ENCODE results near the gene TFAP2C. TPM values are rescaled to one million over a fixed set of nuclear protein-coding genes. Genes with fewer than 3 reads are reported as not detected.

Gene TFAP2C
- total RNA-seq, result not detected in 2 replicates

DNA sequence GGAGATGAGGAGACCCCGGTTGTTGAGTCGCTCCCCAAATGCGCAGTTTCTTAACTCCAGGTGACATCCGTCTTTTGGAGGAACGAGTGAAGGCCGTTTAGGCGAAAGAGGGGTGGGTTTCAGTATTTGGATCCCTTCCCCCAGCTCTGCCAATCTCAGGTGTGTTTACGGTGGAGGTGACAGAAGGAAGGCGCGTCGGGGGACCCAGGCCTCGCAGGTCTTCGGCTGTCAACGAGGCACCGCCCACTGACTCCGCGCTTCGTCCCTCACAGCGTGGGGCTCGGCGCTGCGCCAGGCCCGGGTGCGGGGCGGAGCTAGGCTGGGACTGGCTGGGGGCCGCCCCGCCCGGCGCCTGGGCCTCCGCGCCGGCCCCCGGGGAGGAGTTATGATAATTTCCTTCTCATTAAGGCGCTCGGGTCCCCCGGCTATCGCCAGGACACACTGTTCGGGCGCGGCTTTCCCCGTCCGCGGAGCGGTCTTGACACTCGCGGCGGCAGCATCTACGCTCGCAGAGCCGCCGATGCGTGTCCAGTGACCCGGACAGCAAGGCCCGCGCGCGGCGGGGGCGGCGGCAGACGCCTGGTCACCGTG, at the start of gene TFAP2C:
TFAP2C (plus strand) TSS at position 434 of the 591 bp plus-strand sequence. CDS start 239 bp downstream, outside the sequence.
- Mint-ChIP-seq H3K27ac (peak within 1 kb of the TSS; percentile 8), H3K9me3 (no peaks in the 10 kb centered on the region), H3K4me3 (peak within 1 kb of the TSS; percentile 61), H3K36me3 (ENCODE audit: low read depth) (no peaks in the 10 kb centered on the region), H3K4me1 (peaks cover 6% of the 10 kb centered on the region), H3K27me3 (peaks cover 70% of the 10 kb centered on the region)
- DNase-seq, result peak; percentile 73
- intact Hi-C loops (cut with micrococcal nuclease), result loop anchor here (2.0 to 5.0 kb wide), 2 partner anchors 296 to 633 kb away; no protein-coding TSS in a partner anchor

DNA sequence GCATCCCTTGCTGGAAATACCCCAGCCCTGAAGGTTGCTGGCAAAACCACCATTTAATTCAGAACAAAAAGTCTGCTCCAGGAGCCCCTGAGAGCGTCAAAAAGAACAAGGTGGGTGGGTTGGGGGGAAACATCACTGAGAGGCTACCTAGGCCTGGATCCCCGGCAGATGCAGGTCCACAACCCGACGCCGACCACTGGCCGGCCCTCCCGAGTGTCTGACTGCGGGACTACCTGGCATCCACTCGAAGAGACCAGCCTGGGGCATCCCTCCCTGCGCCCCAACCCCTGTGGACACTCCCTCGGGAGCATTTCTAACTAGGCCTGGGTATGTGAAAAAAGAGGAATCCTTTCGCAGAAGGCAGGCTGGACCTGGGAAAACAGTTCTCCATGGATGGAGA, 48.9 kb upstream of the TFAP2C start:
- H3K27ac Mint-ChIP-seq, result no peak overlapping the region
- intact Hi-C loops (cut with micrococcal nuclease), result loop anchor here (5.0 kb wide), 1 partner anchor 333 kb away; the partner anchor contains the start of gene MC3R
- DNase-seq, result no peak
- no peaks in the 10 kb centered on the region for H3K9me3 Mint-ChIP-seq
- H3K4me3 Mint-ChIP-seq, result no peak overlapping the region
- H3K36me3 Mint-ChIP-seq (ENCODE audit: low read depth), result no peaks in the 10 kb centered on the region
- no peaks in the 10 kb centered on the region for H3K4me1 Mint-ChIP-seq
- H3K27me3 Mint-ChIP-seq, result peaks cover 6% of the 10 kb centered on the region

DNA sequence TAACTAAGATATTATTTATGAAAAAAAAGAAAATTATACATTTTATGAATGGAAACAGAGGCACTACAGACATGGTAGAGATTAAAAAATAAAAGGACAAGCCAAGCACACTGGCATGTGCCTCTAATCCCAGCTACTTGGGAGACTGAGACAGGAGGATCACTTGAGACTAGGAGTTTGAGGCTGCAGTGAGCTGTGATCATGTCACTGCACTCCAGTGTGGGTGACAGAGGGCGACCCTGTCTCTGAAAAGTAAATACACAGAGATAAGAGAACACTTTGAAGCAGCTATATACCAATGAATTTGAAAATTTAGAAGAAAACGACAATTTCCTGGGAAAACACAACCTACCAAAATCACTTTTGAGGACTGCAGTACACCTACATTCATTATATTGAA, 47.4 kb upstream of the TFAP2C start:
- Mint-ChIP-seq H3K9me3 (no peaks in the 10 kb centered on the region), H3K4me3 (no peak overlapping the region), H3K27ac (no peak overlapping the region), H3K27me3 (peaks cover 6% of the 10 kb centered on the region), H3K4me1 (no peaks in the 10 kb centered on the region), H3K36me3 (ENCODE audit: low read depth) (no peaks in the 10 kb centered on the region)
- intact Hi-C loops (cut with micrococcal nuclease), result loop anchor here (5.0 kb wide), 1 partner anchor 334 kb away; the partner anchor contains the start of gene MC3R
- DNase-seq, result no peak

DNA sequence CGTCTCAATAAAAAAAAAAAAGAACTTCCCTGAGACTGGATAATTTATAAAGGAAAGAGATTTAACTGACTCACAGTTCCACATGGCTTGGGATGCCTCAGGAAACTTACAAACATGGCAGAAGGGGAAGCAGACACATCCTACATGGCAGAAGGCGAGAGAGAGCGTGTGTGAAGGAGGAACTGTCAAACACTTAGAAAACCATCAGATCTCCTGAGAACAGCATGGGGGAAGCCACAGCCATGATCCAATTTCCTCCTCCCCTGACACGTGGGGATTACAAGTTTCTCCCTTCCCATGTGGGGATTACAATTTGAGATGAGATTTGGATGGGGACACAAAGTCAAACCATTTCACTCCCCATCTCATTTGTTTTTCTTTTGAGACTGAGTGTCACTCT, 46.6 kb upstream of the TFAP2C start:
- intact Hi-C loops (cut with micrococcal nuclease), result loop anchor here (5.0 kb wide), 1 partner anchor 335 kb away; the partner anchor contains the start of gene MC3R
- H3K4me3 Mint-ChIP-seq, result no peak overlapping the region

DNA sequence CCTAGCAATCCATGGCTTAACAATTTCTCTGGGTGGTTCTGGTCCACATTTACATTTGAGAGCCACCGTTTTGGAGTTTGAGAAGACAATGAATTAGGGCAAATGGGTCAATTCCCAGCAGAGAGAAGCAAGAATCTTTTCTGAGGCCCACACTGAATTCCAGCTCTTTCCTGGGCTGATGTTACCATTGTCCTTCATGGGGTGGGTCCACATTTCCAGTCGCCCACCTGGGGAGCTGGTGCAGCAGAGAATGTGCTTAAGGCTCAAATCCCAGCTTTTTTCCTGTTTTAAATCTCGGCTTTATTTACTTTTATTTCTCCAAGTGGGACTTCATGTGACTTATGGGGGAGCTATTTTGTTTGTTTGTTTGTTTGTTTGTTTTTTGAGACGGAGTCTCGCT, 44.2 kb upstream of the TFAP2C start:
- intact Hi-C loops (cut with micrococcal nuclease), result loop anchor here (5.0 kb wide), 1 partner anchor 338 kb away; the partner anchor contains the start of gene MC3R
- Mint-ChIP-seq H3K4me3 (no peak overlapping the region), H3K27ac (no peak overlapping the region), H3K36me3 (ENCODE audit: low read depth) (no peaks in the 10 kb centered on the region), H3K9me3 (no peaks in the 10 kb centered on the region), H3K27me3 (peaks cover 9% of the 10 kb centered on the region), H3K4me1 (no peaks in the 10 kb centered on the region)
- no peak for DNase-seq

More for the DNA sequence above, 46.6 kb upstream of the TFAP2C start:
- Mint-ChIP-seq H3K27me3 (peaks cover 6% of the 10 kb centered on the region), H3K4me1 (no peaks in the 10 kb centered on the region), H3K36me3 (ENCODE audit: low read depth) (no peaks in the 10 kb centered on the region), H3K9me3 (no peaks in the 10 kb centered on the region), H3K27ac (no peak overlapping the region)
- DNase-seq, result no peak

DNA sequence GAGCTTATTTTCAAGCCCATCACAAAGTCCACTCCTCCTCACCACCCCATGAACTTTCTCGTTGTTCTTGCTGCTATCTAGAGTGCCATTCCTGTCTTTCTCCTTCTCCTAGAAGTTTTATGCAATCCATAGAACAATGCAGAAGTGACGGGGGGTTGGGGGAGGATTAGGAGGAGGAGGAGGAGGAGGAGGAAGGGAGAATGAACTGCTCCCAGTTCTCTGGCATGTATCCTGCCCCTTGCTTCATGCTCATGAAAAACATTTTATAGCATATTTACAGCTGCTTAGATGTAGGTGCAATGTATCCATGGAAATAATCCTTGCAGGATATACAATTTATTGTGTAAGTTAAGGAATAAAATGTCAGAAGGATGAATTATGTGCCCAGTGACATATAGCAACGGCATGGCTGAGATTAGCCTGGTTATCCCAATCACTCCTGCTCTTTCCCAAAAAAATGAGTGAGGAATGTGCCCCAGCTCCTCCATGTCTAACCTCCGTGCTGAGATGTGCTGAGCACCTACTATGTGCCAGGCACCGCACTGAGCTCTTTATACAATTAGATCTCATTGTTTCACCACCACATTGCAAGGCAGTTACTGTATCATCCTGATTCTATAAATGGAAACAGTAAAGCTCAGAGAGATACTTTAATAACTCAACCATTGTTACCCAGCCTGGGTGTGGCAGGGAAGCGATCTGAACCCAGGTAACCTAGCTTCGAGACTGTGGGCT, 41.6 kb upstream of the TFAP2C start:
- Mint-ChIP-seq H3K36me3 (ENCODE audit: low read depth) (no peaks in the 10 kb centered on the region), H3K27me3 (peaks cover 4% of the 10 kb centered on the region), H3K4me1 (no peaks in the 10 kb centered on the region), H3K27ac (no peak overlapping the region), H3K9me3 (no peaks in the 10 kb centered on the region), H3K4me3 (no peak overlapping the region)
- no peak for DNase-seq
- intact Hi-C loops (cut with micrococcal nuclease), result no loop called here

DNA sequence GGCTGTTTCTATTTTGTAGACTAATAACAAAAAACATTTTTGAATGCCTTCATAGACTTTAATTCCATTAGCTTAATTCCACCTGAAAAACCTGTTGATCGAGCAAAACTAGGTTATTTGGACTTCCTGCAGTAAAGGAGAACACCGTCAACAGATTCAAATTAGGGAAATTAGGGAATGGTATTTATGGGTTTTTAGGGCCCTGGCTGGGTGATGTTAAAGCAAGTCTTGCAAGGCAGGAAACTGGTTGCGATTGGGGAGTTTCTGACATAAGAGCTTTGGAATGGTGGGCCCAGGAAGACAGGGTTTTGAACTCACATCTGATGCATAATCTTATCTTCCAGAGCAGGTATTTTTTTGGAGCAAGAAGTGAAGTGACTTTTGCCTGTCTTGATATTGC, 40.1 kb upstream of the TFAP2C start:
- H3K27ac Mint-ChIP-seq, result no peak overlapping the region
- H3K9me3 Mint-ChIP-seq, result no peaks in the 10 kb centered on the region
- no peak for DNase-seq
- H3K4me3 Mint-ChIP-seq, result no peak overlapping the region
- peaks cover 3% of the 10 kb centered on the region for H3K27me3 Mint-ChIP-seq
- intact Hi-C loops (cut with micrococcal nuclease), result no loop called here
- H3K4me1 Mint-ChIP-seq, result no peaks in the 10 kb centered on the region
- no peaks in the 10 kb centered on the region for H3K36me3 Mint-ChIP-seq (ENCODE audit: low read depth)

DNA sequence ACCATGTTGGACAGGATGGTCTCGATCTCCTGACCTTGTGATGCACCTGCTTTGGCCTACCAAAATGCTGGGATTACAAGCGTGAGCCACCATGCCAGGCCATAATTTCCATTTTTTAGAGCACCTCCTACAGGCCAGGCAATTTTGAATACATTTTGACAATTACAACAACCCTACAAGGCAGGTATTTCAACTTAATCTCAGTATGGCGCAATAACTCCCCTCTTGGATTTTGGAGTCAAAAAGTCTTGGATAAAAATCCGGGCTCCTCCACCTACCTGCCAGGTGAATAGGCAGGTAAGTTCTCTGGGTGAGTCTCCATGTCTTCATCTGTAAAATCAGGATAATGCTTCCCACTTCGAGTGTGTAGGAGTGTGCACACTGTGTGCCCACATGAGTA, 39.5 kb upstream of the TFAP2C start:
- no peaks in the 10 kb centered on the region for H3K4me1 Mint-ChIP-seq
- intact Hi-C loops (cut with micrococcal nuclease), result no loop called here
- H3K27me3 Mint-ChIP-seq, result peaks cover 3% of the 10 kb centered on the region
- H3K4me3 Mint-ChIP-seq, result no peak overlapping the region
- H3K36me3 Mint-ChIP-seq (ENCODE audit: low read depth), result no peaks in the 10 kb centered on the region
- H3K9me3 Mint-ChIP-seq, result no peaks in the 10 kb centered on the region
- no peak for DNase-seq
- no peak overlapping the region for H3K27ac Mint-ChIP-seq

DNA sequence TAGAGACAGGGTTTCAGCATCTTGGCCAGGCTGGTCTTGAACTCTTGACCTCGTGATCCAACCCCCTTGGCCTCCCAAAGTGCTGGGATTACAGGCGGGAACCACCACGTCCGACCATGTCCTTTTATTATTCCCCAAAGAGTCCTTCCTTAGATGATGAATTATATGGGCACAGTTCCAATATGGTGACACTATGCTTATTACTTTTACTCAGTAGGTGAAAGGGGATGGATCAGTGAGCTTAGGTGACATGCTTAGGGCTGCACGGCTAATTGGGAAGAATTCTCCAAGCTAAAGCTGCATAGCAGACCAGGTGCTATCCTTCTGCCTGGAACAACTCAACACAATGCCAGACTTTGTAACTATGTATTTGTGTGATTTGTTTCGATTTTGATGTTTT, 38.2 kb upstream of the TFAP2C start:
- Mint-ChIP-seq H3K9me3 (no peaks in the 10 kb centered on the region), H3K4me1 (no peaks in the 10 kb centered on the region), H3K36me3 (ENCODE audit: low read depth) (no peaks in the 10 kb centered on the region), H3K4me3 (no peak overlapping the region), H3K27me3 (peaks cover 3% of the 10 kb centered on the region), H3K27ac (no peak overlapping the region)
- intact Hi-C loops (cut with micrococcal nuclease), result no loop called here
- no peak for DNase-seq

DNA sequence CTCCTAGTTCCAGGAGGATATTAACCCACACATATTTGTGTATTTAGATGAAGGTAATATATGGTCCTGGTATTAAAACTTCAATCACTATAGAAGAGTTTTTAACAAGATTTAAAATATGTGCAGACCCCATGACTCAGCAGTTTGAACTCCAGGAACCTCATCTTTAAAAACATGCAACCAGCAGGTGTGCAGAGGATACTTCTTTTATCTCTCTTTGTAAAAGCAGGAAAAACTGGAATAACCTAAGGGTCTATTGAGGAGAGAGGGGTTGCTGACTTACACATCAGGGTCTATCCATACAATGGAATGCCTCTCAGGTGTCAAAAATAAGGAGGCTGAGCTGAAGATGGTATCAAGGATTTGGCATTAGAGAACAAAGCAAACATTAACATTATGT, 36.9 kb upstream of the TFAP2C start:
- peaks cover 3% of the 10 kb centered on the region for H3K27me3 Mint-ChIP-seq
- no peak overlapping the region for H3K4me3 Mint-ChIP-seq
- intact Hi-C loops (cut with micrococcal nuclease), result no loop called here
- H3K36me3 Mint-ChIP-seq (ENCODE audit: low read depth), result no peaks in the 10 kb centered on the region
- no peaks in the 10 kb centered on the region for H3K9me3 Mint-ChIP-seq
- no peak overlapping the region for H3K27ac Mint-ChIP-seq
- DNase-seq, result no peak
- no peaks in the 10 kb centered on the region for H3K4me1 Mint-ChIP-seq

DNA sequence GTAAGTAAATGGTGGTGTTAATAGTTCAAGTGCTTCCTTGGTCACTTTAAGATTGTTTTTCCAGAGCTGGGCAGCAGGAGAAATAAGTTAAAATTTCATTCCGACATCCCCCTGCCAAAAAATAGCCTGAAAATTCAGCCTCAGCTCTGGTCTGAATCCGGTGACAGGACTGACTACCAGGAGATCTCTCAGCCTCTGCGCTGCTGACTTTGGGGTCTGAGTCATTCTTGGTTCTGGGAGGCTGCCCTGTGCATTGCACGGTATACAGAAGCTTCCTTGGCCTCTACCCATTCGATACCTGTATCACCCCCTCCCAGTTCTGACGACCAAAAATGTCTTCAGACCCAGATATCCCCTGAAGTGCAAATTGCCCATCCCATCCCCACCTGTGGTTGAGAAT, 36.3 kb upstream of the TFAP2C start:
- DNase-seq, result no peak
- Mint-ChIP-seq H3K4me3 (no peak overlapping the region), H3K36me3 (ENCODE audit: low read depth) (no peaks in the 10 kb centered on the region), H3K9me3 (no peaks in the 10 kb centered on the region), H3K27ac (no peak overlapping the region), H3K27me3 (peaks cover 3% of the 10 kb centered on the region), H3K4me1 (no peaks in the 10 kb centered on the region)
- intact Hi-C loops (cut with micrococcal nuclease), result no loop called here

DNA sequence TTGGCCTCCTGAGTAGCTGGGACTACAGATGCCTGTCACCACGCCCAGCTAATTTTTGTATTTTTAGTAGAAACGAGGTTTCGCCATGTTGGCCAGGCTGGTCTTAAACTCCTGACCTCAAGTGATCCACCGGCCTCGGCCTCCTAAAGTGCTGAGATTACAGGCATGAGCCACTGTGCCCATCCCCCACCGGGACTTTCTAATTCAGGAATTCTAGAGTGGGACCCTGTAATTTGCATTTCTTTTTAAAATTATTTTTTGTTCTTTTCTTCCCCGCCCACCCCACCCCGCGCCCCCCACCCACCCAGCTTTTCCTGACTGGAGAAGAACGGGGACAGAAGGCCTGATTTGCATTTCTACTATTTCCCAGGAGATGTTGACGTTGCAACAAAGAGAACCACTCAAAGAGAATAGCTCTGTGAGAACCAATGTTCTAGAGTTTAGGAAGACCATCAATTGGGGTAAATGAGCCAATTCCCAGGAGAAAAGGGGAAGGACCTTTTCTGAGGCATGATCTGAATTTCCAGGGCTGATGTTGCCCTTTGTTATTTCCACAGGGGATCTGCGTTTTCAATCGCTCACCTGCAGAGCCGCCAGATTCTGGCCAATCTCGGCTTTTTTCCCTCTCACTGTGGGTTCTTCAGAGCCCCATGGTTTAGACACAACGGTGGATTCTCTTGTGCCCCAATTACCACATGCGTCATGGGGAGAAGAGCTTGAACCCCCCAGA, 33.2 kb upstream of the TFAP2C start:
- H3K9me3 Mint-ChIP-seq, result no peaks in the 10 kb centered on the region
- H3K4me3 Mint-ChIP-seq, result no peak overlapping the region
- no peak overlapping the region for H3K27ac Mint-ChIP-seq
- no peaks in the 10 kb centered on the region for H3K36me3 Mint-ChIP-seq (ENCODE audit: low read depth)
- H3K27me3 Mint-ChIP-seq, result no peaks in the 10 kb centered on the region
- intact Hi-C loops (cut with micrococcal nuclease), result no loop called here
- DNase-seq, result no peak
- no peaks in the 10 kb centered on the region for H3K4me1 Mint-ChIP-seq

DNA sequence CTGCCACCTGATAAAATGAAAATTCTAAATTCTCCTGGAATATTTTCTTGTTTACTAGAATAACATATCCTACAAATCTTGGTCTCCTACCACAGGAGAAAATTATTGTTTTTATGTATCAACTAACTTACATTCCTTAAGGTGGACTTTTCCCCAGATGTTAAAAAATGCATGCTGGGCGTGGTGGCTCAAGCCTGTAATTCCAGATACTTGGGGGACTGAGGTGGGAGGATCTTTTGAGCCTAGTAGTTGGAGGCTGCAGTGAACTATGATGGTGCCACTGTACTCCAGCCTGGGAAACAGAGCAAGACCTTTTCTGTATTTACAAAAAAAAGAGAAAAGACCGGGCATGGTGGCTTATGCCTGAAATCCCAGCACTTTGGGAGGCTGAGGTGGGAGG, 27.9 kb upstream of the TFAP2C start:
- intact Hi-C loops (cut with micrococcal nuclease), result no loop called here
- Mint-ChIP-seq H3K36me3 (ENCODE audit: low read depth) (no peaks in the 10 kb centered on the region), H3K4me3 (no peak overlapping the region), H3K27ac (no peak overlapping the region), H3K4me1 (no peaks in the 10 kb centered on the region), H3K27me3 (no peaks in the 10 kb centered on the region), H3K9me3 (no peaks in the 10 kb centered on the region)
- no peak for DNase-seq

DNA sequence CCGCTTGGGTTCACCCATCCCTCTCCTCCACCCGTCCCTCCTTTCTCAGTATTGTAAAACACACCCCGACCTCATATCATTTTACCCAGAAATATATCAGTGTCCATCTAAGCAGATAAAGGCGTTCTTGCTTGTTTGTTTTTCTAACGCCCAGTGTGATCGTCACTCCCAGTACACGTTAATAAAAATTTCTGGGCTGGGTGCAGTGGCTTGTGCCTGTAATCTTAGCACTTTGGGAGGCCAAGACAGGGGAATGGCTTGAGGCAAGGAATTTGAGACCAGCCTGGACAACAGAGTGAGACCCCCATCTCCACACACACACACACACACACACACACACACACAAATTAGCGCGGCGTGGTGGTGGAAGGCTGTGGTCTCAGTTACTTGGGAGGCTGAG, 24.4 kb upstream of the TFAP2C start:
- no peak for DNase-seq
- Mint-ChIP-seq H3K4me3 (no peak overlapping the region), H3K36me3 (ENCODE audit: low read depth) (no peaks in the 10 kb centered on the region), H3K27ac (no peak overlapping the region), H3K4me1 (no peaks in the 10 kb centered on the region), H3K27me3 (peaks cover 2% of the 10 kb centered on the region), H3K9me3 (no peaks in the 10 kb centered on the region)
- intact Hi-C loops (cut with micrococcal nuclease), result no loop called here
